Measurements from ENCODE around the gene UXS1.

DNA sequence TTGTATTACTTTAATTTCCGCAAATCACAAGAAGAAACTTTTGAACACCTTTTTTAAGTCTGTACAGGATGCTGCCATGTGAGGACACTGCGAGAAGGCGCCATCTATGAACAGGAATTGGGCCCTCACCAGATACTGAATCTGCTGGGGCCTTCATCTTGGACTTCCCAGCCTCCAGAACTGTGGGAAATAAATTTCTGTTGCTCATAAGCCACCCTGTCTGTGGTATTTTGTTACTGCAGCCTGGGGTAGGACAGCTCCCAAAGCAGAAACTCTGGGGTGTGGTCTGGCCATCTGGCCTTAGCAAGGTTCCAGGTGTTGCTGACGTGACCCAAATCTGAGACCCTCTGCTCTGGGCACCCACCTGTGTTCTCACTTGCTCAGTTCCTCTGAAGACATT is 16.5 kb downstream of the UXS1 start:
- TF ChIP-seq, protein P1, sequence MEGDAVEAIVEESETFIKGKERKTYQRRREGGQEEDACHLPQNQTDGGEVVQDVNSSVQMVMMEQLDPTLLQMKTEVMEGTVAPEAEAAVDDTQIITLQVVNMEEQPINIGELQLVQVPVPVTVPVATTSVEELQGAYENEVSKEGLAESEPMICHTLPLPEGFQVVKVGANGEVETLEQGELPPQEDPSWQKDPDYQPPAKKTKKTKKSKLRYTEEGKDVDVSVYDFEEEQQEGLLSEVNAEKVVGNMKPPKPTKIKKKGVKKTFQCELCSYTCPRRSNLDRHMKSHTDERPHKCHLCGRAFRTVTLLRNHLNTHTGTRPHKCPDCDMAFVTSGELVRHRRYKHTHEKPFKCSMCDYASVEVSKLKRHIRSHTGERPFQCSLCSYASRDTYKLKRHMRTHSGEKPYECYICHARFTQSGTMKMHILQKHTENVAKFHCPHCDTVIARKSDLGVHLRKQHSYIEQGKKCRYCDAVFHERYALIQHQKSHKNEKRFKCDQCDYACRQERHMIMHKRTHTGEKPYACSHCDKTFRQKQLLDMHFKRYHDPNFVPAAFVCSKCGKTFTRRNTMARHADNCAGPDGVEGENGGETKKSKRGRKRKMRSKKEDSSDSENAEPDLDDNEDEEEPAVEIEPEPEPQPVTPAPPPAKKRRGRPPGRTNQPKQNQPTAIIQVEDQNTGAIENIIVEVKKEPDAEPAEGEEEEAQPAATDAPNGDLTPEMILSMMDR (IDR thresholded peaks at IDR 0.05; ENCODE audit: borderline replicate concordance, extremely low read depth, low read length, poor library complexity, severe bottlenecking) = peak; percentile 9
- no peak for TF ChIP-seq EZH2 (IDR thresholded peaks at IDR 0.05; ENCODE audit: borderline replicate concordance, low read depth, low read length, severe bottlenecking)

Data from DND-41 (cell line).